T-helper 2 cell treated with Interferon-gamma antibody and Interleukin-4, amounts not matched to agents 5 μg/mL and 100 μg/mL, for 36 hours (primary cell): ENCODE results near the gene GMDS.

Experiments
- DNase-seq: peaks from one replicate; pipeline ENCODE4 v3.0.0; 2021; ENCODE audit warnings: low spot score
- H3K27ac Mint-ChIP-seq: one replicate; pipeline ENCODE4 v1.8.0; 2021; ENCODE audit warnings: mild to moderate bottlenecking, mixed read lengths
- H3K27me3 Mint-ChIP-seq: one replicate; pipeline ENCODE4 v1.8.0; 2021; ENCODE audit warnings: low read depth, mixed read lengths
- H3K36me3 Mint-ChIP-seq: one replicate; pipeline ENCODE4 v1.8.0; 2021; ENCODE audit warnings: low read depth, mixed read lengths
- H3K4me1 Mint-ChIP-seq: one replicate; pipeline ENCODE4 v1.8.0; 2021; ENCODE audit warnings: low read depth, mixed read lengths
- H3K4me3 Mint-ChIP-seq: one replicate; pipeline ENCODE4 v1.8.0; 2022; ENCODE audit warnings: mild to moderate bottlenecking, moderate library complexity, mixed read lengths
- H3K9me3 Mint-ChIP-seq: one replicate; pipeline ENCODE4 v1.8.0; 2021; ENCODE audit warnings: mixed read lengths

GMDS gene

DNA sequence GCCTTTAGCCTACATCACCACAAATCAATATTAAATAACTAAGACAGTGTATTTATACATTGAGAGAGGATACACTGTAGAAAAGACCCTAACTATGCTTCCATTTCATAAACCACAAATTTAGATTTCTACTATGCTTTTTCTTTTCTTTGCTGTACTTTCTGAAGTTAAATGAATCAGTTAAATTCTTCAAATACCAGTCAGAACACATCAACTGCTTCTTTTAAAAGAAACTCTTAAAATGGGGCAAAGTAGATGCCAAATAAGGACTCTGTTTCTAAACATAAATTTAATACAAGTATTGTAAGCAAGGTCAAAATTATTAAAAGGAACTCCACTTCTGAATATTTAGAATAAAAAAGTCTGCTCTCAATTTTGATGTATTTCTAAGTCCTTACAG lies 76.9 kb downstream of the GMDS start:
- Mint-ChIP-seq H3K9me3 (no peaks in the 10 kb centered on the region), H3K36me3 (no peaks in the 10 kb centered on the region), H3K27me3 (peaks cover 5% of the 10 kb centered on the region), H3K4me3 (no peak overlapping the region), H3K27ac (no peak overlapping the region), H3K4me1 (peaks cover 5% of the 10 kb centered on the region)
- no peak for DNase-seq

DNA sequence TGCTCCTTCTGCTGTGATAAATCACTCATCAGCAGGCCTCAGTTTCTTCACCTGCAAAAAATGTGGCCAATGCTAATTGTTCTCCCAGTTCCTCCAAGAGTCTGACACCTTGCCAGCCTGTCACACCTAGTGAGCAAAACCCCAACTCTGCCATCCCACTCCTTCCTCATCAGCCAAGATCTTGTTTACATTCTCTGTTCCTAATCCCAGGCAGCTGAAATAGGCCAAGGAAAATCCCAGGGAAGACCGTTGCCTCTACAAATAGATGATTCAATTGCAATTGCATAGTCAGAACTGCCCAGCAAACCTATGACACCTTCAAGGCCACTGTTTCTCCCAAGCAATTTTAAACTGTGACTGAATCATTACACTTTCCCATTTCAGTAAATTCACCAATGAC lies 78.7 kb downstream of the GMDS start:
- DNase-seq = no peak
- no peaks in the 10 kb centered on the region for H3K36me3 Mint-ChIP-seq

DNA sequence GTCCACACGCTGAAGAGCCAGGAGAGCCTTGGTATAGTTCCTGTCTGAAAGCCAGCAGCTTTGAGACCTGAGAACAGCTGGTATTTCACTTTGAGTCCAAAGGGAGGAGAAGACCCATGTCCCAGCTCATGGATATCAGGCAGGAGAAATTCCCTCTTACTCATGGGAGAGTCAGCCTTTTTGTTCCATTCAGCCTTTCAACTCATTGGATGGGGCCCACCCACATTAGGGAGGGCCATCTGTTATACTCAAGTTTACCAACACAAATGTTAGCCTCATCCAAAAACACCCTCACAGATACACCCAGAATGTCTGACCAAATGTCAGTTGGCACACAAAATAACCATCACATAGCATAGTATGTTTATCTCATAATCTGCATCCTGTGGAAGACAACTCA lies 80.1 kb downstream of the GMDS start:
- Mint-ChIP-seq H3K4me3 (no peak overlapping the region), H3K9me3 (no peaks in the 10 kb centered on the region), H3K36me3 (no peaks in the 10 kb centered on the region), H3K27ac (no peak overlapping the region), H3K27me3 (no peaks in the 10 kb centered on the region), H3K4me1 (peaks cover 20% of the 10 kb centered on the region)
- DNase-seq = no peak

More for the DNA sequence above, 78.7 kb downstream of the GMDS start:
- H3K27me3 Mint-ChIP-seq = peaks cover 3% of the 10 kb centered on the region
- no peak overlapping the region for H3K27ac Mint-ChIP-seq
- no peak overlapping the region for H3K4me3 Mint-ChIP-seq
- peaks cover 14% of the 10 kb centered on the region for H3K4me1 Mint-ChIP-seq
- H3K9me3 Mint-ChIP-seq = no peaks in the 10 kb centered on the region

DNA sequence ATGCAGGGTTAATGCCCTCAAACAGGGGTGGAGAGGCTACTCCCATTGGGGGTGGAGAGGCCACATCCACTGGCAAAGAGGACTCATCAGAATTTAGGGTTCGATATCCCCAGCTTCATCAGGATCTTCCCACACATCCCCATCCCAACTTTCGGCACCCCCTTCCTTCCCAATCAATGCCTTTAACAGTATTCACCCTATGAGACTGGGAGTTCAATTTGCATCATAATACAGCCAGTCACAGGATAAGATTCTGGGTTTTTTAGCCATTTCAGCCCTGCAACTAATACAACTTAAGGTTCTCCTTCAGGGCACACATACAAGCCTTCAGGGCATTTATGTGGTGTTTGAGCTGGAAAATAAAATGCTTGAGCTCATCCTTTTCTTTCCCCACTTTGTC lies 80.9 kb downstream of the GMDS start:
- Mint-ChIP-seq H3K27me3 (no peaks in the 10 kb centered on the region), H3K4me3 (no peak overlapping the region), H3K4me1 (peaks cover 20% of the 10 kb centered on the region), H3K9me3 (no peaks in the 10 kb centered on the region), H3K27ac (no peak overlapping the region), H3K36me3 (no peaks in the 10 kb centered on the region)
- no peak for DNase-seq

DNA sequence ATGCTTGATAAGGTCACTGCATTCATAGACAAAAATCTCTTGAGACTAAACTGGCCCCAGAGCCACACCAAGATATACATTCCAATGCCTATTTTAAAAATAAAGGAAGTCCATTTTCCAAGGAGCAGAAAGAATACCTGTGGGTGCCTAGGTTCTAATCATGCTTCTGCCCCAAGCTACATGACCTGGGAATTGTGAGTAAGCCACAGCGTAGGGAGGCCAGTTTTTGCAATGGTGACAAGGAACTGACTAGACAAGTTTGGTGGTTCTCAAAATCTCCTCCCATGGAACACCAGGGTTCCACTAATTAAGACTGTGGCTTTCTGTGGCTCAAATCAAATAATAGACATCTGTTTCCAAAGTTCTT lies 83.3 kb downstream of the GMDS start:
- Mint-ChIP-seq H3K4me3 (no peak overlapping the region), H3K4me1 (peaks cover 29% of the 10 kb centered on the region), H3K27ac (no peak overlapping the region), H3K9me3 (no peaks in the 10 kb centered on the region), H3K36me3 (no peaks in the 10 kb centered on the region), H3K27me3 (peaks cover 4% of the 10 kb centered on the region)
- DNase-seq = no peak

DNA sequence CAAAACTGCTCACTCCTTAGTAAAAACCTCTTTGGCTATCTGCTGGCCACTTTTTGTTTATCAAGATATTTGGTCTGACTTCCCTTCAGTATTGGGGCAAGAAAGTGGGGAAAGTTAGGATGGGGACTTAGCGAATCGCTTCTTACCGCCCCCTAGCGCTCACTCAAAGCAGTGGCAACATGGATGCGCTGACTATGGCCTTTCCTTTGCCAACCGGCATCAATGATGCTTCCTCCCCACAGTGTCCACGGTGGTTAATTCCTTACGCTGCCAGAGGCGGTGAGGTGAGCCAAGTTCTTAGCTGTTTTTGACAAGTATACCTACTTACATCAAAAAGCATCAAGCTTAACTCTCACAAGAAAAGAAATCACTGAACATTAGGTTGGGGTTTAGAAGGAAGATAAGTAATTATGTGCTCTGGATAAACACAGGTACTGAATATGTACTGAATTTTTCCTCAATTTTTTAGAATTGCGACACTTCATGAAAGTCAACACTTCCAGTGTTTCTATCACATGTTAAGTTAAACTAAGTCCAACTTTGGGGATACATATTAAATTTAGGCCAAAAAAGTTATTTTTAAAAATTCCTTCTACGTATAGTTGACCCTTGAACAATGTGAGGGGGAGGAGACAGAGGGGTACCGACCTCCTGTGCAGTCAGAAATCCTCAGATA lies 86.7 kb downstream of the GMDS start:
- H3K4me3 Mint-ChIP-seq = no peak overlapping the region
- no peak for DNase-seq

DNA sequence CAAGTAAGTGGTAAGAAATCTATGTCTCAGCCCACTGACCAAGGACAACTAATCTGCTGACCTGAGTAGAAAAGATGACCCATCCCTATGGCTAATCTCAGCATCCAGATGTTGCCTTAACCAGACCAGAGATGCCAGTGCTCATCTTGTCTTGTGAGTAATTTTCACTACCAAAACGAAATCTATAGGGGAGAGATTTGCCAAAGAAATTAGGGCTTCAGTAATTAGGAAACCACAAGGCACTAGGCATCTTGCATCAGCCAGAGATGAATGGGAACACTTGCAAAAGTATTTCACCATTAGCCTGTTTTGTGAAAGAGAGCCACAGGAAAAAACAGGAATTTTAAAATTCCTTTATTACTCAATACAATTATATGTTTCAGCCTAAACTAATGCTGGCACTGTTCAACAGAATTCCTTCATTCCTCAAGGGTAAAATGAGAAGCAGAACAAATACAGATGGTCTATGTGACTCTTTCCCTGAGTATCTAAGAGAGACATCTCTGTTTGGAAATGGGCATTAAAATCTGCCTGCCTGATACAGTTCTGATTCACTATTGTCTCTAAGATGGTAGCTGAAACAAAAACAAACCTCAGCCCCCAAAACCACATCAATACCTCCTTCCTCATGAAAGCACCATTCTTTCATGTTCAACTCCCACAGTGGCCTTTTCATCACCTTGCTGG lies 87.8 kb downstream of the GMDS start:
- Mint-ChIP-seq H3K4me1 (peaks cover 22% of the 10 kb centered on the region), H3K9me3 (no peaks in the 10 kb centered on the region), H3K27ac (no peak overlapping the region), H3K4me3 (no peak overlapping the region), H3K36me3 (no peaks in the 10 kb centered on the region), H3K27me3 (peaks cover 18% of the 10 kb centered on the region)
- peak; percentile 15 for DNase-seq

More for the DNA sequence above, 86.7 kb downstream of the GMDS start:
- Mint-ChIP-seq H3K27me3 (peaks cover 15% of the 10 kb centered on the region), H3K36me3 (no peaks in the 10 kb centered on the region), H3K27ac (no peak overlapping the region), H3K9me3 (no peaks in the 10 kb centered on the region), H3K4me1 (peaks cover 24% of the 10 kb centered on the region)

DNA sequence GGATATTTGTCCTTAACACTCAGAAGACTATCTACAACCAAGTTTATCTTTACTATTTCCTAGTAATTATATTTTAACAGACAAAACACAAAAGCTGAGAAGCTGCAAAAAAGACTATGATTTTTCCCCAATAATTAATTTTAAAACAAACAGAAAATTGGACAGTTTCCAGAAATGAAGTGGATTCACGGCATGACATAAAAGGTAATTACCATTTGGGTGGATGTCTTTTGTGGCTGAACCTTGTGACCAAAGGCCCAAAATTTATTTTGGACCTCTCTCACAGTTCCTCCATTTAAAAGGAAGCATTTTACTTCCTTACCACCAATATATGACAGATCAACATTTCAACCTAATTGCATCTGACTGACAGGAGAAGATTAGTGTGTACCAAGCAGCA lies 90.2 kb downstream of the GMDS start:
- peaks cover 18% of the 10 kb centered on the region for H3K27me3 Mint-ChIP-seq
- no peak for DNase-seq
- no peaks in the 10 kb centered on the region for H3K36me3 Mint-ChIP-seq
- no peaks in the 10 kb centered on the region for H3K9me3 Mint-ChIP-seq
- H3K4me3 Mint-ChIP-seq = no peak overlapping the region
- H3K4me1 Mint-ChIP-seq = peaks cover 10% of the 10 kb centered on the region
- H3K27ac Mint-ChIP-seq = no peak overlapping the region

DNA sequence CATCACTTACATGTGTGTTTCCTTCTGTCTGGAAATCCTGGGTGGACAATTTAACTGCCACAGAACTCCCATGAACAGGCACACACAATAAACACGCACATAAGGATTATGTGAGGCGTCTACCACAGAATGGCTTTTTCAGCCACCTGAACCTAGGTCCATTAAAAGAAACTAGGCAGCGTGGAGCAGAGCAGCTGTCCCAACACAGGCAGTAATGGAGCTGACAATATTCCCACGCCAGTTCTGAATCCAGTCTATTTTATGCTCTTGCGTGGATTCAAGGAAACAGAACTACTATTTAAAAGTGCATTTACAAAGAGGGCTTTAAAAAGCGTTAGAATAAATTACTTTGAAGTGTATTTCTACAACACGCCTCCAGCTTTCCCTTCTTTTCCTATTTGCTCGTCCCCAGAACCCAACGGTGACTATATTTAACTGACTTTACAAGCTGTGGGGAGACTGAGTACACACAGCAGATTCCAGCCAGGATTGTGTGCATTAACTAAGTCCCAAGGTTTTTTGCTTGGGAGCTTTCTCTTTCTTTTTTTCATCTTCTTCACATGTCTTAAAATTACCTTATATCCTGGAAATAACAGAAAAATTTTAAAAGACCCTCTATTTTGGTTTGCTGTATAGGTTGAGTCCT lies 95.9 kb downstream of the GMDS start:
- H3K4me1 Mint-ChIP-seq = no peaks in the 10 kb centered on the region
- H3K27ac Mint-ChIP-seq = no peak overlapping the region
- H3K36me3 Mint-ChIP-seq = no peaks in the 10 kb centered on the region
- H3K4me3 Mint-ChIP-seq = no peak overlapping the region
- H3K27me3 Mint-ChIP-seq = peaks cover 3% of the 10 kb centered on the region
- no peak for DNase-seq
- H3K9me3 Mint-ChIP-seq = no peaks in the 10 kb centered on the region

DNA sequence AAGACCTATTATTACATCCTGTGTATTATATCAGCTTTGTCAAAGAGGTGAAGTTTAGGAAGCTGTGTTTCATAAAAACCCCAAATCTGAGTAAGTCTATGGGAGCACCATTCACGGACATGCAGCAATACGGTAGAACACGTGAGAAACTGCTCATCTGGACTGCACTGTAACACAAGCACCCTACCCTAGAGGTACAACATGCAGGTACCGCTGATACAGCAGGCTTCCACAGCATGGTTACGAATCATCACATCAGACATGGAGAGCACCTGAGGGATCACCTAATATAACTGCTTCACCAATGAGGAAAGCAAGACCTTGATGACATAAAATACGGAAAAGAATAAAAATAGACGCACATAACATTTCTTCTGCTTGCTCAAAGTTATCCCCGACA lies 96.7 kb downstream of the GMDS start:
- H3K36me3 Mint-ChIP-seq = no peaks in the 10 kb centered on the region
- peaks cover 2% of the 10 kb centered on the region for H3K4me1 Mint-ChIP-seq
- no peak for DNase-seq
- no peaks in the 10 kb centered on the region for H3K9me3 Mint-ChIP-seq
- H3K4me3 Mint-ChIP-seq = no peak overlapping the region
- H3K27me3 Mint-ChIP-seq = peaks cover 2% of the 10 kb centered on the region
- H3K27ac Mint-ChIP-seq = no peak overlapping the region

DNA sequence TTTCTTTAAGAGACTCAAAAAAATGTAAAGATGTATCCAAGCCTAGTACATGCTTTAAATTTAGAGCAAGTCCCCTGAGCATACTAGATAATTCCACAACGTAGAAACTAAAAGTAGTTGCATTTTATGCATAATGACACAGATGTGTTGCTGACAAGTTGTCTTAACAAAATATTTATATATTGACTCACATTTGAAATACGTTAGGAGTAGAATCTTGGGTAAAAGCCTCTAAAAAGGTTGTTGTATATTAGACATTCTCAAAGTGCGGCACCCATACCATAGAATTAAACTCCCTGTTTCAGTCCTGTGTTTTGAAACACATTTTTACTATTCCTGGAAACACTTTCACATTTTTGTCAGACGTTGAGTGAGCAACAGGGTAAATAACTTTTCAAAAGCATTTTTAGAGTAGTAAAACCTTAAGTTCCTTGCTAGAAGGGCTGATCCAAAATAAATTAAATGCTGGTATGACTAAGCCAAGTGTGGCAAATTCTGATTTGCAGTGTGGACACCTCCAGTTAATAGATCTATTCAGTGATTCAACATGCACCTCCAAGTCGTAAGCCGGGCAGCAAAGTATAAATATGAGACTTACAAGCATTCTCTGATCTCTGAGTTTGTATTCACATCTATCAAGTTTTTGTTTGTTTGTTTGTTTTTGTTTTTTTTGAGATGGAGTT lies 97.5 kb downstream of the GMDS start:
- no peaks in the 10 kb centered on the region for H3K36me3 Mint-ChIP-seq
- no peak for DNase-seq
- no peaks in the 10 kb centered on the region for H3K9me3 Mint-ChIP-seq
- H3K4me1 Mint-ChIP-seq = peaks cover 2% of the 10 kb centered on the region
- H3K4me3 Mint-ChIP-seq = no peak overlapping the region
- H3K27me3 Mint-ChIP-seq = no peaks in the 10 kb centered on the region
- H3K27ac Mint-ChIP-seq = no peak overlapping the region

DNA sequence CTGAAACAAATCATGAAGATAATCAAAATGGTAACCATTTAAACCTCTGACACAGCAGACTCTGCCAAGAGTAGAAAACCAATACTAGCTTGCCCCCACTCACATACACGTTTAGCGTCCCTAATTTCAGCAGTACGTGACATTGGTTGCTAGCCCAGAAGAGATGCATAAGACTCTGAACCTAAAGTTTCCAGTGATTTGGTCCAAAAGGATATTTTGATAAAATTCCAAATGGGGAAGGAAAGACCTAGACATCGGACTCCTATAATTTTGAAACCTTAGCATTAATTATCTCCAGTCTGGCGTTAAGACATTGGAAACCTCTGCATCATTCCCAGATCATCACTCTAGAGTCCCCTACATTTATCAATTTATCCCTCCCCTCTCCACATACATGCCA lies 98.1 kb downstream of the GMDS start:
- Mint-ChIP-seq H3K9me3 (no peaks in the 10 kb centered on the region), H3K4me3 (no peak overlapping the region), H3K4me1 (peaks cover 2% of the 10 kb centered on the region), H3K27ac (no peak overlapping the region), H3K27me3 (no peaks in the 10 kb centered on the region), H3K36me3 (no peaks in the 10 kb centered on the region)
- no peak for DNase-seq

DNA sequence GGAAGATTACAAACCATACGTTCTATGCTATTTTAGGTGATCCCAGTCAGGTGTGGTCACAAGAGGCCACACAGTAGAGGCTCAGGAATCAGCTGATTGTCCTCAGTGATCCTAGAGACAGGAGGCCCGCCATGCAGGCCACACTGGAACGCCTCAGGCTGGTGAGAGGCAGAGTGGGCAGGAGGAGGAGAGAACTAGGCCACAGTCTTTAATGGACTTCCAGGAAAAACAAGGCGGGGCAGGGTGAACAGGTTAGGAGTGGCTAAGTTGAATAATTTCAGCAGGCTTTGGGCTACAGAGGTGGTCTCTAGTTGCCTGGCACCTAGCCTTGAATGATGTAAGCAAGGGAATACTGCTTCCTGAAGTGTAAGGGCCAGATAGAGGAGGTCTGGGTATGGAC lies 101.2 kb downstream of the GMDS start:
- no peaks in the 10 kb centered on the region for H3K9me3 Mint-ChIP-seq
- no peaks in the 10 kb centered on the region for H3K36me3 Mint-ChIP-seq
- no peak overlapping the region for H3K27ac Mint-ChIP-seq
- H3K27me3 Mint-ChIP-seq = peaks cover 2% of the 10 kb centered on the region
- H3K4me3 Mint-ChIP-seq = no peak overlapping the region
- DNase-seq = no peak
- H3K4me1 Mint-ChIP-seq = peaks cover 2% of the 10 kb centered on the region

DNA sequence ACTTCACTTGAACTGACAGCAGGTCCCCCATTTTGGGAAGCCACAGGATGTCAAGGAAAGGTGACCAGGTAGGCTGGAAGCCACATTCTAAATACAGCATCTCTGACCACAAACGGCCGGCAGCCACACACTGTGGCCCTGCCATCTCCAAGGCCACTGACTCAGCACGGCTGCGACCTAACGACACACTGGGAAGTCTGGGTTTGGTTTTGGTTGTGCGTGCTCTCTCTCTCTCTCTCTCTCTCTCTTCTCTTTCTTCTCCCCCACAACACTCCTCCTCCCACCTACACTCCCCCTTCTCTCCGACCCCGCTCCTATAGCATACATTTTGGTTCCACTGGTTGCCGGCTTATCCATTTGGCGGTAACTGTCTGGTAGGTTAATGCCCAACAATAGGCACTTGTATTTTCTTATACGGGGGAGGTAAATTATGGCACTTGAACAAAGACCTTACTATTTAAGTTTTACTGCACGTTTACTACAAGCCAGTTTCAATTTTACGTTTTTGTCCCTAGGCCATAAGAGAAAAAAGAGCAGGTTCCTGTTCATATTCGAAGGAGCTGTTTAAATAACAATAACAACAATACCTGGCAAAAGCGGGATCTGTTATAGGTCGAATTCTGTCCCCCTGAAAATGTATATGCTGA lies 103.6 kb downstream of the GMDS start:
- no peak overlapping the region for H3K4me3 Mint-ChIP-seq
- H3K9me3 Mint-ChIP-seq = no peaks in the 10 kb centered on the region
- DNase-seq = no peak
- H3K27ac Mint-ChIP-seq = no peak overlapping the region
- H3K27me3 Mint-ChIP-seq = peaks cover 2% of the 10 kb centered on the region
- no peaks in the 10 kb centered on the region for H3K36me3 Mint-ChIP-seq
- peaks cover 2% of the 10 kb centered on the region for H3K4me1 Mint-ChIP-seq
